T-helper 1 cell treated with Interleukin-12 subunit alpha and Interleukin-12 subunit beta and Interleukin-4 antibody, amounts not matched to agents 30 μg/mL and 1 μg/mL, for 36 hours (primary cell): ENCODE measurements around the gene ATP6V0C.

ENCODE experiments used
- H3K27ac Mint-ChIP-seq: one replicate; pipeline ENCODE4 v1.8.0; 2021; ENCODE audit warnings: mild to moderate bottlenecking, mixed read lengths
- H3K27me3 Mint-ChIP-seq: one replicate; pipeline ENCODE4 v1.8.0; 2021; ENCODE audit warnings: low read depth, mixed read lengths
- H3K36me3 Mint-ChIP-seq: one replicate; pipeline ENCODE4 v1.8.0; 2021; ENCODE audit warnings: low read depth, mixed read lengths
- H3K4me1 Mint-ChIP-seq: one replicate; pipeline ENCODE4 v1.8.0; 2021; ENCODE audit warnings: low read depth, mixed read lengths
- H3K4me3 Mint-ChIP-seq: one replicate; pipeline ENCODE4 v1.8.0; 2021; ENCODE audit warnings: mild to moderate bottlenecking, moderate library complexity, mixed read lengths
- H3K9me3 Mint-ChIP-seq: one replicate; pipeline ENCODE4 v1.8.0; 2021; ENCODE audit warnings: mixed read lengths

The ATP6V0C gene

DNA sequence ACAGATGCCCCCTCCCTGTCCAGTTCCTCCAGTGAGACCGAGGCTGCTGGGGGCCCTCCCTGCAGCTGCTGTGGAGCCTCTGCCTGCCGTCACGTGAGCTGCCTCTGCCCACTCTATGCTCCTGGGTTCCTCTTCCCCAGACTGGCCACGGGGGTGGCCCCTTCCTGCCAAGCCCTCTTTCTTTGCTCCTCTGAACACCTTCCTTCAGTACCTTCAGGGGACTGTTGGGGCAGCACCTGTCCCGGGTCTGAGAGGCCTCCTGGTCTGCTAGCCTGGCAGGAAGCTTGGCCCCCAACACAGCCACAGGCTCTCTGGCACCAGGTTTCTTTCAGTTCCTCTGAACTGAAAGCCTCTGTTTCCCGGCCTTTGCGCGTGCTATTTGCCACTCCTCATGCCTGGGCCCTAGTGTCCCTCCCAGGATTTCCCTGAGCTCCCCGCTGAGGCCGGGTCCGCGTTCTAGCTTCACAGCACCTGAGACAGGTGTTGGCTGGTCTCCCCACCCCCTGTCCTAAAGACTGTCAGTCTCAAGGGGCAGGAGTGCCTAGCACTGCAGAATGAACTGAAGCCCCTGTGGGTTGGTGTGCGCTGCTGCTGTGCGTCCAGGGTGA is 6.6 kb upstream of the ATP6V0C start:
- H3K27me3 Mint-ChIP-seq, result peaks cover 3% of the 10 kb centered on the region
- H3K9me3 Mint-ChIP-seq, result no peaks in the 10 kb centered on the region
- no peaks in the 10 kb centered on the region for H3K36me3 Mint-ChIP-seq
- no peak overlapping the region for H3K27ac Mint-ChIP-seq
- peaks cover 2% of the 10 kb centered on the region for H3K4me1 Mint-ChIP-seq
- H3K4me3 Mint-ChIP-seq, result no peak overlapping the region

DNA sequence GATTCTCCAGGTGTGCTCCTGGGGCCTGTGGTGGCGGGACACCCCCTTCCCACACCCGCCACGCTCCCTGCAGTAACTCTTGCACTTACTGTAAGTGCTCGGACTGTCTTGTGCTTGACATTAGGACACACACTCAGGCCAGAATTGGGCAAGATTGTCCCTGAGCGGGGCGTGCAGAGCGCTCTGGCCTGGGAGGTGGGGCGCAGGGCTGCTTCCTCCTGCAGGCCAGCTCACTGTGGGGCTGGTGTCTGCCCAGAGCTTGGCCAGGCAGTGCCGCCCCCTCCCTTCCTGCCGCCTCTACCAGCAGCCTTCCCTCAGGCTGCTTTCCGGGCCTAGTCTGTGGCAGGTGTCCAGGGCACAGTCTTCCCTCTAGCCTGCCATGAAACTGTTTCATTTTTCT is 6.1 kb upstream of the ATP6V0C start:
- Mint-ChIP-seq H3K4me3 (no peak overlapping the region), H3K4me1 (peaks cover 6% of the 10 kb centered on the region), H3K9me3 (no peaks in the 10 kb centered on the region), H3K27ac (no peak overlapping the region), H3K36me3 (no peaks in the 10 kb centered on the region), H3K27me3 (peaks cover 4% of the 10 kb centered on the region)

DNA sequence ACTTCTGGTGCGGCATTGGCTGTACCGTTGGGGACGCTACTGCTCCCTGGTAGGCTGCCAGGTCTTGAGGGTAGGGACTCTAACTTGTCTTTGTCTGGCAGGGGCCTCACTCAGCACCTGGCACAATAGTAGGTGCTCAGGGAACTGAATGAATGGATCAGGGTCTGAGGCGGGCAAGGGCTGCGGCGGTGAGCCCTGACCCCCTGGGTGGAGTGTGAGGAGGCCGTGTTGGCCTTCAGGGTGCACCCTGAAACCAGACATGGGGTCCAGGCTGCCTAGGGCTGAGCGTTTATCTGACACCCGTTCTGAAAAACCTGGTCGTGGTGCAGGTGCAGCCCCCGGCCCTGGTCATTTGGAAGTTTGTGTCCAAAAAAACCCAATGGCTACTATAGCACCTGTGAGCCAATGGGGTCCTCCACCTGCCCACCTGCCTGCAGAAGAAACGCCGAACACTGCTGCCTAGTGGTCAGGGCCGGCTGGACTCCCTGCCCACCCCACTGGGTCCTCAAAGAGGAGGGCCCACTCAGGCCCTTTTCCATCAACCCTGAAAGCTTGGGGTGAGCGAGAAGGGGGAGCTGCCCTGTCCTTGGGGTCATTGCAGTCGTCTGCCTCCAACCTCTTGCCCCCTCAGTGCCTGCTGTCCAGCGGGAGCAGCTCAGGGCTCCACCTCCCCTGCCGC is 4.9 kb upstream of the ATP6V0C start:
- H3K27ac Mint-ChIP-seq, result no peak overlapping the region
- no peaks in the 10 kb centered on the region for H3K36me3 Mint-ChIP-seq
- no peak overlapping the region for H3K4me3 Mint-ChIP-seq
- no peaks in the 10 kb centered on the region for H3K9me3 Mint-ChIP-seq
- H3K27me3 Mint-ChIP-seq, result peaks cover 4% of the 10 kb centered on the region
- peaks cover 13% of the 10 kb centered on the region for H3K4me1 Mint-ChIP-seq

DNA sequence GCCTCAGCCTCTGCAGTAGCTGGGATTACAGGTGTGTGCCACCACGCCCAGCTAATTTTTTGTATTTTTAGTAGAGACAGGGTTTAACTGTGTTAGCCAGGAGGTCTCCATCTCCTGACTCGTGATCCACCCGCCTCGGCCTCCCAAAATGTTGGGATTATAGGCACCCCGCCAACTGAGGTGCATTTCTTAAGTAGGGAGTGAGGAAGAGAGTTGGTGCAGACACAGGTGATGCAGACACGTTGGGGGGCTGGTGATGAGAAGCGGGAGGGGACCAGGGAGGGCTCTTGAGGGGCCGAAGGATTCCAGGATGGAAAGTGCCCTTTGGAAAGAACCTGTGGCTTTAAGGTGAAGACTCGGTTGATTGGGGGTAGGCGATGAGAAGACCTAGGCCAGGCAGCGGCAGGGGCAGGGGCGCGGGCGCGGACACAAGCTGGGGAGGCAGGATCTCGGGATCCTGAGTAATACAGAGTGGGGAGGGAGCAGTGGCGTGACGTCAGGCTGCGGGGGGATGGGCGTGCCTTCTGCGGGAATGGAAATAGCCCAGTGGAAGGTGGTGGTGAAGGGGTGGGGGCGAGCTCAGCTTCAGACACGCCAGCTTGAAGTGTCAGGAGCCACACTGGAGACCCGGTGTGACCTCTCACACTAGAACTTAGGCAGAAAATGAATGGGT is 2.5 kb upstream of the ATP6V0C start:
- H3K4me1 Mint-ChIP-seq, result peaks cover 29% of the 10 kb centered on the region
- peaks cover 4% of the 10 kb centered on the region for H3K27me3 Mint-ChIP-seq

GRCh38 chr16:2511996-2512734 is 1.6 kb upstream of the ATP6V0C start:
- peak overlapping the region; percentile 90 for H3K27ac Mint-ChIP-seq
- H3K27me3 Mint-ChIP-seq, result peaks cover 4% of the 10 kb centered on the region
- no peaks in the 10 kb centered on the region for H3K9me3 Mint-ChIP-seq
- H3K4me1 Mint-ChIP-seq, result peaks cover 36% of the 10 kb centered on the region
- peak overlapping the region; percentile 75 for H3K4me3 Mint-ChIP-seq
- H3K36me3 Mint-ChIP-seq, result peaks cover 7% of the 10 kb centered on the region

More for the DNA sequence above, 2.5 kb upstream of the ATP6V0C start:
- H3K27ac Mint-ChIP-seq, result no peak overlapping the region
- H3K9me3 Mint-ChIP-seq, result no peaks in the 10 kb centered on the region
- H3K36me3 Mint-ChIP-seq, result peaks cover 7% of the 10 kb centered on the region
- H3K4me3 Mint-ChIP-seq, result no peak overlapping the region

DNA sequence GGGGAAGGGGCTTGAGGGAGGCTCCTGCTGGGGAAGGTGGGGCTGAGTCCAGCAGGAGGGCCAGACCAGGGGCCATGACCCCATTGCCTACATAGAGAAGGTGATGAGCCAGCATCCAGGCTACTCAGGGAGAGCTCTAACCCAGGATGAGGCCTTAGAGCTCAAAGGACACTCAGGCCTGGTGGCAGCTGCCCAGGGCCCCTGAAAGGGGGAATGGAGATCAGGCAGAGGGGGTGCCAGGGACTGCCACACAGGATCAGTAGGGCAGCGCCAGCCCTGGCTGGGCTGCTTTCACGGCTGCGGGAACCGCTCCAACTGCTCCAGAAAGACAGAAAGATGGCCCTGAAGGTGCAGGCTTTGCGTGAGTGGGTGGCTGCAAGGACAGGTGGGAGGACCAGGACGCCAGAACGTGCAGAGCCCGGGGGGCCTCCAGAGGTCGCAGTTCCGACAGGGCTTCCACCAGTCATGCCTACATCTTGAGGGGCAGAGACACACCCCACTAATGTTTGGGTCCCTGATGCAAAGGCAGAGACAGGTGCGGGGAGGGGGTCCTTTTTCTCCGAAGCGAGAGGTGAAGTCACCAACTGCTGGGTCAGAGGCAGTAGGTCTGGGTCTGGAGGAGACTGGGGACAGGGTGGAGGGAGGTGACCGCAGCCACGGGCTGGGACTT is 882 bp upstream of the ATP6V0C start:
- Mint-ChIP-seq H3K9me3 (no peaks in the 10 kb centered on the region), H3K27me3 (peaks cover 4% of the 10 kb centered on the region), H3K4me1 (peaks cover 40% of the 10 kb centered on the region), H3K27ac (peak overlapping the region; percentile 90), H3K36me3 (peaks cover 7% of the 10 kb centered on the region), H3K4me3 (peak overlapping the region; percentile 75)

- Mint-ChIP-seq H3K27me3 (peaks cover 4% of the 10 kb centered on the region), H3K4me3 (peak overlapping the region; percentile 87), H3K9me3 (no peaks in the 10 kb centered on the region), H3K36me3 (peaks cover 7% of the 10 kb centered on the region), H3K4me1 (peaks cover 44% of the 10 kb centered on the region), H3K27ac (peak overlapping the region; percentile 89)
Measured at GRCh38 chr16:2514333-2515179, 804 bp downstream of the ATP6V0C start.

- peaks cover 4% of the 10 kb centered on the region for H3K27me3 Mint-ChIP-seq
- peak overlapping the region; percentile 87 for H3K4me3 Mint-ChIP-seq
- H3K36me3 Mint-ChIP-seq, result peaks cover 9% of the 10 kb centered on the region
- H3K9me3 Mint-ChIP-seq, result no peaks in the 10 kb centered on the region
- peak overlapping the region; percentile 89 for H3K27ac Mint-ChIP-seq
- peaks cover 49% of the 10 kb centered on the region for H3K4me1 Mint-ChIP-seq
Measured at GRCh38 chr16:2515180-2515851, 1.6 kb downstream of the ATP6V0C start.

DNA sequence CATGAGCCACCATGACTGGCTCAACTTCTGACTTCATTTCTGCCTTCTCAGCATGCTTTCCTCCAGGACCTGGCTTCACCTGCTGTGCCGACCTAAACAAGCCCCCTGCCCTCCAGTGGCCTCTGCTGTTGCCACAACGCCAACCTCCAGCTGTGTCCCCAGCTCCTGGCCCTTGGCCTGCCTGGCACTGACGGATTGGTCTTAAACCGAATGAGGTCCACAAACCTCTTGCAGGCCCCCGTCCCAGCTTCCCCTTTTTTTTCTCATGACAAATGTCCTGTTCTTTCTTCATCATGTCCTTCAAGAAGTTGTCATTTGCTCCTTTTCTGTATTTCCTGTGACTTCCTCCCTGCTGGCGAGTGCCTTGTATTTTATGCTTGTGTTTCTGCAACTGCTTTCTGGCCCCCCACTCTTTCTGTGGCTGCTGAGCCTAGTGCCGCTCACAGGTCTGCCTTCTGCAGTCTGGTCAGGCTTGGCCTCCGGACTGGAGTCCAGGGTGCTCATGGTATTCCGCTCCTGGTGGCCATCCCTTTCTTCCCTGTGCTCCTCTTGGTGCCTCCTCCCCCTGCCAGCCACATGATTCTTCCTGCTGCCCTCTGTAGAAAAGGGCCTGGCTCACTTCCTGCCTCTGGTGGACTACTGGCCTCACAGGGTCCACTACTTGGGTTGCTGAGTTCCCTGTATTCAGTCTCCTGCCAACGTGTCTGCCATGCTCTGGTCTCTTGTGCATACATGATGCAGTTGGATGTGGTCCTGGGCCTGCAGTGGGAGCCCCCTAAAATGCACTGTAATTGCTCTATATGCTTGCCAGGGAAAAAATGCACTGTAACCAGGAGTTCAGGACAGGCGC is 2.9 kb downstream of the ATP6V0C start:
- peaks cover 55% of the 10 kb centered on the region for H3K4me1 Mint-ChIP-seq
- peak overlapping the region; percentile 87 for H3K4me3 Mint-ChIP-seq
- peak overlapping the region; percentile 68 for H3K27ac Mint-ChIP-seq
- no peaks in the 10 kb centered on the region for H3K9me3 Mint-ChIP-seq
- peaks cover 4% of the 10 kb centered on the region for H3K27me3 Mint-ChIP-seq
- H3K36me3 Mint-ChIP-seq, result peaks cover 9% of the 10 kb centered on the region

DNA sequence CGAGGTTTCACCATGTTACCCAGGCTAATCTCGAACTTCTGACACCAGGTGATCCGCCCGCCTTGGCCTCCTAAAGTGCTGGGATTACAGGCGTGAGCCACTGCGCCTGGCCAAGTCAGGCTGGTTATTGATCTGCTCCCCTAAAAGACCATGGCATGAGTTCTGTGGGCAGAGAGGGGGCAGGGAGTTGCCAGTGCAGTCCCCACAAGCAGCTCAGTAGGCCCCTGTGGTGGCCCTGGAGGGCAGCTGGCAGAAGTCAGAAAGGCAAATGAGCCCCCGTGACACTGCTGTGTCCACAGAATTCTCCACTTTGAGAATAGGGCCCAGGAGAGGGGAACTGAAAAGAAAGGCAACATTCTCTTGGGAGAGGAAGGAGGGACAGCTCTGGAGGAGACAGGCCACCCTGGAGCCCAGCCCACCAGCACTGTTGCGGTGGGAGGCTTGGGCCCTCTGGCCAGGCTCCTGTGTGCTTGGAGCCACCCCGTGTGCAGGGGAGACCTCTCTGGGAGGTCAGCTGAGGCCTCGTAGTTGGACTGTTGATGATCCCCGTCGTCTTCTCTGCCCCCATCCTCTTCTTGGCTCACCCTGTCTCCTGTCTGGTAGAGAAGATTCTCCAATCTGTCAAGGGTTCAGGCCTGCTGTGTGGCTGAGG is 4.3 kb downstream of the ATP6V0C start:
- Mint-ChIP-seq H3K9me3 (no peaks in the 10 kb centered on the region), H3K36me3 (peaks cover 9% of the 10 kb centered on the region), H3K4me3 (no peak overlapping the region), H3K27me3 (no peaks in the 10 kb centered on the region), H3K4me1 (peaks cover 45% of the 10 kb centered on the region), H3K27ac (peak overlapping the region; percentile 14)

- Mint-ChIP-seq H3K4me3 (peak overlapping the region; percentile 77), H3K9me3 (no peaks in the 10 kb centered on the region), H3K4me1 (peaks cover 43% of the 10 kb centered on the region), H3K27ac (peak overlapping the region; percentile 92), H3K27me3 (no peaks in the 10 kb centered on the region), H3K36me3 (peaks cover 14% of the 10 kb centered on the region)
Measured at GRCh38 chr16:2518823-2519710, 5.3 kb downstream of the ATP6V0C start.
